ENCODE data around the gene CERS1. TPM values are rescaled to one million over a fixed set of nuclear protein-coding genes. Genes with fewer than 3 reads are reported as not detected.

Gene CERS1
- total RNA-seq, 1 experiment from 2014 or later: 0.96 TPM

DNA sequence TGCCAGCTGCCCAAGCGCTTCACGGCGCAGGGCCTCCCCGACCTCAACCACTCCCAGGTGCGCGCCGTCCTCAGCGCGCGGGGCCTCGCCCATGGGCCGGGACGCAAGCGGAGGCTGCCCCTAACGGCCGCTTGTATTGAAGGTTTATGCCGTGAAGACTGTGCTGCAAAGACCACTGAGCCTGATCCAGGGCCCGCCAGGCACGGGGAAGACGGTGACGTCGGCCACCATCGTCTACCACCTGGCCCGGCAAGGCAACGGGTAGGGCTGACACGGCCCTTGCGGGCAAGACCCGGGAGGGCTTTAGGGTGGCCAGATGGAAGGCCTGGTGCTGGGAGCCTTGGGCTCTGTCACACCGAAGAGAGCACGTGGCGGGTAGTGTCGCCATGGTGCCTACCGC is 41.0 kb downstream of the CERS1 start:
- H3K9me3 ChIP-seq (ENCODE audit: control insufficient read depth in 1 of 2, insufficient read depth in 1 of 2, low read depth in 1 of 2, low read length in 2 of 2): no peaks in the 10 kb centered on the region
- ChIA-PET CTCF (interaction anchor here (0.6 to 1.8 kb wide), 3 partner anchors 8 to 576 kb away, joined by 3 to 6 read pairs (median 4); no protein-coding TSS in a partner anchor), RAD21 (ENCODE audit: low non-redundant PET in 1 of 2, low total read pairs in 2 of 2, uncharacterized antibody in 2 of 2, unreplicated experiment in 2 of 2) (no interaction called here), POLR2A (no interaction called here)
- no peak overlapping the region for H3K27ac ChIP-seq (ENCODE audit: low read depth, low read length)
- no peaks in the 10 kb centered on the region for H4K20me1 ChIP-seq (ENCODE audit: insufficient read depth)
- H3K4me3 ChIP-seq (replicated peaks in 1 of 2; ENCODE audit: low read depth in 1 of 2, low read length in 2 of 2): no peak overlapping the region
- H3K9ac ChIP-seq (ENCODE audit: low read length): no peak overlapping the region
- H3K36me3 ChIP-seq (ENCODE audit: control insufficient read depth in 1 of 2, insufficient read depth in 2 of 2, low read length in 2 of 2): peaks cover 68 to 82% of the 10 kb centered on the region in 2 experiments
- peaks cover 62% of the 10 kb centered on the region for H3K79me2 ChIP-seq (ENCODE audit: insufficient read depth, low read length)
- H3K27me3 ChIP-seq (ENCODE audit: insufficient read depth, low read length): no peaks in the 10 kb centered on the region
- no peak overlapping the region for H2AFZ ChIP-seq (ENCODE audit: low read depth, low read length, poor library complexity, severe bottlenecking)
- no peak for ATAC-seq
- no peak for DNase-seq (ENCODE audit: low read depth, low spot score)
- H3K4me1 ChIP-seq (ENCODE audit: control insufficient read depth in 1 of 2, insufficient read depth in 2 of 2, low read length in 2 of 2): no peaks in the 10 kb centered on the region
- no TSS peak for BruUV-seq (replicated peaks)
- H3K9me2 ChIP-seq (ENCODE audit: insufficient read depth): no peaks in the 10 kb centered on the region
- intact Hi-C loops (cut with micrococcal nuclease): no loop called here
- TF ChIP-seq CEBPB (IDR thresholded peaks at IDR 0.05; ENCODE audit: low read depth) (no peak), YY1 (IDR thresholded peaks at IDR 0.05; ENCODE audit: extremely low read depth, insufficient replicate concordance, low read depth, low read length) (no peak), ELF1 (IDR thresholded peaks at IDR 0.05; ENCODE audit: borderline replicate concordance, low read depth) (no peak), FOSL1 (IDR thresholded peaks at IDR 0.05; ENCODE audit: low read depth) (no peak), EZH2 (IDR thresholded peaks at IDR 0.05) (no peak), SP1 (IDR thresholded peaks at IDR 0.05; ENCODE audit: low read depth) (no peak)
- H3K4me2 ChIP-seq (ENCODE audit: low read length): no peak overlapping the region

GRCh38 chr19:18853755-18854427 is 42.1 kb downstream of the CERS1 start:
- Histone ChIP-seq H2AFZ (ENCODE audit: low read depth, low read length, poor library complexity, severe bottlenecking) (no peak overlapping the region), H3K79me2 (ENCODE audit: insufficient read depth, low read length) (peaks cover 67% of the 10 kb centered on the region), H4K20me1 (ENCODE audit: insufficient read depth) (peaks cover 2% of the 10 kb centered on the region; the same call in 1 of the 2 replicates), H3K9ac (ENCODE audit: low read length) (no peak overlapping the region), H3K27ac (ENCODE audit: low read depth, low read length) (no peak overlapping the region), H3K4me2 (ENCODE audit: low read length) (no peak overlapping the region), H3K36me3 (ENCODE audit: control insufficient read depth in 1 of 2, insufficient read depth in 2 of 2, low read length in 2 of 2) (peaks cover 64 to 82% of the 10 kb centered on the region in 2 experiments), H3K4me1 (ENCODE audit: control insufficient read depth in 1 of 2, insufficient read depth in 2 of 2, low read length in 2 of 2) (no peaks in the 10 kb centered on the region), H3K9me2 (ENCODE audit: insufficient read depth) (no peaks in the 10 kb centered on the region), H3K4me3 (replicated peaks in 1 of 2; ENCODE audit: low read depth in 1 of 2, low read length in 2 of 2) (no peak overlapping the region), H3K9me3 (ENCODE audit: control insufficient read depth in 1 of 2, insufficient read depth in 1 of 2, low read depth in 1 of 2, low read length in 2 of 2) (no peaks in the 10 kb centered on the region), H3K27me3 (ENCODE audit: insufficient read depth, low read length) (no peaks in the 10 kb centered on the region)
- ChIA-PET RAD21 (ENCODE audit: low non-redundant PET in 1 of 2, low total read pairs in 2 of 2, uncharacterized antibody in 2 of 2, unreplicated experiment in 2 of 2) (no interaction called here), CTCF (no interaction called here), POLR2A (no interaction called here)
- peak; percentile 43 for ATAC-seq
- intact Hi-C loops (cut with micrococcal nuclease): no loop called here
- BruUV-seq (replicated peaks): no TSS peak
- TF ChIP-seq POLR2A (IDR thresholded peaks at IDR 0.05; ENCODE audit: borderline replicate concordance, extremely low read depth, insufficient read depth, insufficient read length): no peak
- TF ChIP-seq, protein P1, sequence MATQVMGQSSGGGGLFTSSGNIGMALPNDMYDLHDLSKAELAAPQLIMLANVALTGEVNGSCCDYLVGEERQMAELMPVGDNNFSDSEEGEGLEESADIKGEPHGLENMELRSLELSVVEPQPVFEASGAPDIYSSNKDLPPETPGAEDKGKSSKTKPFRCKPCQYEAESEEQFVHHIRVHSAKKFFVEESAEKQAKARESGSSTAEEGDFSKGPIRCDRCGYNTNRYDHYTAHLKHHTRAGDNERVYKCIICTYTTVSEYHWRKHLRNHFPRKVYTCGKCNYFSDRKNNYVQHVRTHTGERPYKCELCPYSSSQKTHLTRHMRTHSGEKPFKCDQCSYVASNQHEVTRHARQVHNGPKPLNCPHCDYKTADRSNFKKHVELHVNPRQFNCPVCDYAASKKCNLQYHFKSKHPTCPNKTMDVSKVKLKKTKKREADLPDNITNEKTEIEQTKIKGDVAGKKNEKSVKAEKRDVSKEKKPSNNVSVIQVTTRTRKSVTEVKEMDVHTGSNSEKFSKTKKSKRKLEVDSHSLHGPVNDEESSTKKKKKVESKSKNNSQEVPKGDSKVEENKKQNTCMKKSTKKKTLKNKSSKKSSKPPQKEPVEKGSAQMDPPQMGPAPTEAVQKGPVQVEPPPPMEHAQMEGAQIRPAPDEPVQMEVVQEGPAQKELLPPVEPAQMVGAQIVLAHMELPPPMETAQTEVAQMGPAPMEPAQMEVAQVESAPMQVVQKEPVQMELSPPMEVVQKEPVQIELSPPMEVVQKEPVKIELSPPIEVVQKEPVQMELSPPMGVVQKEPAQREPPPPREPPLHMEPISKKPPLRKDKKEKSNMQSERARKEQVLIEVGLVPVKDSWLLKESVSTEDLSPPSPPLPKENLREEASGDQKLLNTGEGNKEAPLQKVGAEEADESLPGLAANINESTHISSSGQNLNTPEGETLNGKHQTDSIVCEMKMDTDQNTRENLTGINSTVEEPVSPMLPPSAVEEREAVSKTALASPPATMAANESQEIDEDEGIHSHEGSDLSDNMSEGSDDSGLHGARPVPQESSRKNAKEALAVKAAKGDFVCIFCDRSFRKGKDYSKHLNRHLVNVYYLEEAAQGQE (IDR thresholded peaks at IDR 0.05; ENCODE audit: low read depth): no peak
- TF ChIP-seq, protein P2, sequence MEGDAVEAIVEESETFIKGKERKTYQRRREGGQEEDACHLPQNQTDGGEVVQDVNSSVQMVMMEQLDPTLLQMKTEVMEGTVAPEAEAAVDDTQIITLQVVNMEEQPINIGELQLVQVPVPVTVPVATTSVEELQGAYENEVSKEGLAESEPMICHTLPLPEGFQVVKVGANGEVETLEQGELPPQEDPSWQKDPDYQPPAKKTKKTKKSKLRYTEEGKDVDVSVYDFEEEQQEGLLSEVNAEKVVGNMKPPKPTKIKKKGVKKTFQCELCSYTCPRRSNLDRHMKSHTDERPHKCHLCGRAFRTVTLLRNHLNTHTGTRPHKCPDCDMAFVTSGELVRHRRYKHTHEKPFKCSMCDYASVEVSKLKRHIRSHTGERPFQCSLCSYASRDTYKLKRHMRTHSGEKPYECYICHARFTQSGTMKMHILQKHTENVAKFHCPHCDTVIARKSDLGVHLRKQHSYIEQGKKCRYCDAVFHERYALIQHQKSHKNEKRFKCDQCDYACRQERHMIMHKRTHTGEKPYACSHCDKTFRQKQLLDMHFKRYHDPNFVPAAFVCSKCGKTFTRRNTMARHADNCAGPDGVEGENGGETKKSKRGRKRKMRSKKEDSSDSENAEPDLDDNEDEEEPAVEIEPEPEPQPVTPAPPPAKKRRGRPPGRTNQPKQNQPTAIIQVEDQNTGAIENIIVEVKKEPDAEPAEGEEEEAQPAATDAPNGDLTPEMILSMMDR (IDR thresholded peaks at IDR 0.05 in 2 of 3, conservative IDR thresholded peaks at IDR 0.05 in 1 of 3; ENCODE audit: borderline replicate concordance in 1 of 3, insufficient read depth in 1 of 3, low read depth in 2 of 3, low read length in 2 of 3): peak in 1 of 3 experiments; percentile 30; a peak in 1 of 6 replicates
- no peak for TF ChIP-seq RAD21 (IDR thresholded peaks at IDR 0.05; ENCODE audit: low read depth)
- TF ChIP-seq ELF1 (IDR thresholded peaks at IDR 0.05; ENCODE audit: borderline replicate concordance, low read depth): no peak
- no peak for TF ChIP-seq SRF (IDR thresholded peaks at IDR 0.05; ENCODE audit: low read depth)
- DNase-seq (ENCODE audit: low read depth, low spot score): no peak

Measured in HCT116 (cell line).